GM19043 (cell line): ENCODE measurements around the gene HDLBP.
"Not testable (repeated sequence)": the region's sequence is repeated elsewhere in the genome, so short reads cannot be mapped to it uniquely, and the experiment has no call there.

Source experiments
- ATAC-seq: cut with Tn5 transposase; IDR thresholded peaks from one replicate; pipeline ENCODE4 v1.9.1; 2021; ENCODE audit warnings: low read depth; ENCODE audit not compliant: unreplicated experiment

The HDLBP gene

GRCh38 chr2:241307055-241307454 is 8.4 kb downstream of the HDLBP start:
- no peak for ATAC-seq

GRCh38 chr2:241304039-241304670 is 11.3 kb downstream of the HDLBP start:
- no peak for ATAC-seq

GRCh38 chr2:241302759-241303651 is 12.5 kb downstream of the HDLBP start:
- ATAC-seq = no peak

- ATAC-seq = no peak
Observed at GRCh38 chr2:241302083-241302482, 13.4 kb downstream of the HDLBP start.

GRCh38 chr2:241300000-241300399 is 15.5 kb downstream of the HDLBP start:
- no peak for ATAC-seq

GRCh38 chr2:241298673-241299072 is 16.8 kb downstream of the HDLBP start:
- no peak for ATAC-seq

GRCh38 chr2:241296767-241297166 is 18.7 kb downstream of the HDLBP start:
- no peak for ATAC-seq

- ATAC-seq = no peak
Observed at GRCh38 chr2:241295326-241296095, 20.0 kb downstream of the HDLBP start.

GRCh38 chr2:241293378-241293797 is 22.1 kb downstream of the HDLBP start:
- not testable (repeated sequence) for ATAC-seq

GRCh38 chr2:241291977-241292376 is 23.5 kb downstream of the HDLBP start:
- ATAC-seq = no peak

GRCh38 chr2:241291153-241291552 is 24.3 kb downstream of the HDLBP start:
- ATAC-seq = no peak

GRCh38 chr2:241289597-241289996 is 25.9 kb downstream of the HDLBP start:
- no peak for ATAC-seq

GRCh38 chr2:241289053-241289452 is 26.4 kb downstream of the HDLBP start:
- no peak for ATAC-seq

- no peak for ATAC-seq
Observed at GRCh38 chr2:241288324-241288888, 27.1 kb downstream of the HDLBP start.

GRCh38 chr2:241286348-241287090 is 29.0 kb downstream of the HDLBP start:
- ATAC-seq = no peak

- ATAC-seq = no peak
Observed at GRCh38 chr2:241285596-241285995, 29.9 kb downstream of the HDLBP start.

GRCh38 chr2:241282555-241282954 is 32.9 kb downstream of the HDLBP start:
- no peak for ATAC-seq

GRCh38 chr2:241280291-241280690 is 35.2 kb downstream of the HDLBP start:
- ATAC-seq = no peak

- ATAC-seq = no peak
Observed at GRCh38 chr2:241279828-241280227, 35.6 kb downstream of the HDLBP start.

- ATAC-seq = no peak
Observed at GRCh38 chr2:241279413-241279812, 36.1 kb downstream of the HDLBP start.
